Stimulated activated CD8-positive, alpha-beta memory T cell treated with anti-CD3 and anti-CD28 coated beads, Interleukin-7, amount 100 ng/mL, for 1 hour (primary cell): ENCODE measurements around the gene GAST.
A peak's percentile ranks its signal among the peaks of the same experiment; 100 is the strongest.

Experiments used
- DNase-seq, 2 donors: peaks; one replicate each; pipeline ENCODE4 v3.0.0-alpha.2; 2020; ENCODE audit warnings: low read depth in 2 of 2

The GAST gene

DNA sequence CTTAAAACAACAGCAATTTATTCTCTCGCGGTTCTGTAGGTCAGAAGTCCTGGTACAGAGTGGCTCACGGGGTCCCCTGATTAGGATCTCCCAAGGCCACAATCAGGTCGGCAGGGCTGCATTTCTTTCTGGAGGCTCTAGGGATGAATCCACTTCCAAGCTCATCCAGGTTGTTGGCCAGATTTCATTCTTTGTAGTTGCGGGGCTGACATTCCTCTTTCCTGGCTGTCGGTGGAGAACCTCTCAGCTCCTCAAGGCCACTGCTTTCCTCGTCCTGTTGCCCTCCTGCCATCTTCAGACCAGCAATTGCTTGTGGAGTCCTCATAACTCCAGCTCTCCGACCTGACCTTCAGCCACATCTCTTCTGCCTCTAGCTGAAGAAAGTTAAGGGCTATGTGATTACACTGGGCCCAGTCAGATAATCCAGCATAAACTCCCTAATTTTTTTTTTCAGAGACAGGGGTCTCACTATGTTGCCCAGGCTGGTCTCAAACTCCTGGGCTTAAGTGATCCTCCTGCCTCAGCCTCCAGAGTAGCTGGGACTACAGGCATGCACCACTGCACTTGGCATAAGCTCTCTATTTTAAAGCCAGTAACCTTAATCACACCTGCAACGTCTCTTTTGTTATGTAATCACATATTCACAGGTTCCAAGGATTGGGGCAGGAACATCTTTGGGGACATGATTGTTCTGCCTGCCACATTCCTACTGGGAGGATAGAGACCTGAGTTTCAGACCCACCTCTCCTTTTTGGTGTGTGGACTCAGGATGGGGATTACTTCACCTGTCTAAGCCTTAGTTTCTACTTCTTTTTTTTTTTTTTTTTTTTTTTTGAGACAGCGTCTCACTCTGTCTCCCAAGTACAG, 4.1 kb upstream of the GAST start:
- no peak for DNase-seq

DNA sequence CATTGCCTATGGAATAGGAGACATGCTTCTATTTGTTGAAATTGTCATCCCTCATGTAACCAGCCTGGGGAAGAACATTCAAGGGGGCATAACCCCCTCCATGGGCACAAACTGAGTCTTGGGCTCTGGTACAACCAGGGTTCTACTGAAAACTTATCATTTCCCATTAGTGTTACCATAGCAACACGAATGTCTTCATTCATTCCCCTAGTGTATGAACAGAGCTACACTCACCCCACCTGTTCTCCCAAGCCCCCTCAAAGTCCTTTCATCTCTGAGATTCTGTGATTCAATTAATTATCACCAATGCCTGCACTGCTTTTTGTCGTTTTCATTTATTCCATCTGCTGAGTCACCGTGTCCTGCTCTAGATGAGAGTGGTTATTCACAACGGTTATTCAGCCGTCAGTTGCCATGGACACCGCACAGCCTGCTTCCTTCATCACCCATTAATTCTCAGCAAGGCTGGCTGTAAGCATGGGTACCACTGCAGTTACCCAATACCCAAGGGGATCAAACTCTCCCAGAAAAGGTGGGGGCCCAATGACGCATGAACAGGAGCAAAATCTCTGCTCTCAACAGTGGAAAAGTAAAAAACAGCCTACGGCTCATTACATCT, 1.6 kb upstream of the GAST start:
- DNase-seq = no peak

DNA sequence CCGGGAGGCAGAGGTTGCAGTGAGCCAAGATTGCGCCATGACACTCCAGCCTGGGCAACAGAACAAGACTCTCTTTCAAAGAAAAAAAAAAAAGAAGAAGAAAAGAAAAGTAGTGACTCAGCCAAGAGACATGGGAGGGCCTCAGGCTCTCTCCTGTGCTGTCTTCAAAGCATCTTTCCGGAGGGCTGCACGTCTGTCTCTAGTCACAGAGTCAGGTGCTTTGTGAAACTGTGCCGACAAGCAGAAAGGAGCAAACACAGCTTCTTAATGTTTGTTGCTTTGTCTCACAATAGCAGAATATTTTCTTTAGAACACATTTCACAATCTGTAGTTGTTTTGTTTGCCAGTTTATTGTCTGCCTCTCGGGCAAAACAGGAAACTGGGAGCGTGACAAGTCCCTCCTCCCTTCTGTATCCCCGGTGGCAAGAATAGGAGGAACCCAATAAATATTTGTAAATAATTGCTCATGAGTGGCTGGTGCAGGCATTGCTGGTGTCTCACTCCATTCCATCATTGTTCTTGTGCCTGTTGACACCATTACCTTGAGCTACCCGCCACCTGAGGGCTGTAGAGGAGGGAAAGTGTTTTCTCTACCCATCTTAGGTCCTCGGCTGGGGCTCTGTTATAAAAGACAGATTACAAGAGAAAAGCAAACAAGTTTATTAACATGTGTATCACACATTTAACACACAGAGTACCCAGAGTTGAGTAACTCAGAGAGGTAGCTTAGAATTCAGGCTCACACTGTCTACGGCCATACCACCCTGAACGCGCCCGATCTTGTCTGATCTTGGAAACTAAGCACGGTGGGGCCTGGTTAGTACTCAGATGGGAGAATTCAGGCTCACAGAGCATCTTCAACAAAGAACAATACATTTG, 5.5 kb downstream of the GAST start:
- DNase-seq = no peak

DNA sequence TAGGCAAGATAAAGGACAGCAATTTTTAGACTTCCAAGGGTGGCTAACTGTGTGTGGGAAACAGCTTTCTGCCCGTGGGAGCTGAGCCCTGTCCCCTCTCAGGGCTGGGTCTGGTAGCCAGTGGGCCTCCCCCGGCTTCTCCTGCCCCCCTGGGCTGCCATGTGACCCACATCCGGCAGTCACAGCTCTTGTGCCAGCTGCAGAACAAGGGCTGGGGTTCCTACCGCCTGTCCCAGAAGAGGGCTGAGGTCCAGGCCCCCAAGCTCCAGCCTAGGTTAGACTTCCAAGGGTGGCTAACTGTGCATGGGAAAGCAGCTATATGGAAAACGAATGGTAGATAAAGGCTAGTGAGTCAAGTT, 6.1 kb downstream of the GAST start:
- no peak for DNase-seq

DNA sequence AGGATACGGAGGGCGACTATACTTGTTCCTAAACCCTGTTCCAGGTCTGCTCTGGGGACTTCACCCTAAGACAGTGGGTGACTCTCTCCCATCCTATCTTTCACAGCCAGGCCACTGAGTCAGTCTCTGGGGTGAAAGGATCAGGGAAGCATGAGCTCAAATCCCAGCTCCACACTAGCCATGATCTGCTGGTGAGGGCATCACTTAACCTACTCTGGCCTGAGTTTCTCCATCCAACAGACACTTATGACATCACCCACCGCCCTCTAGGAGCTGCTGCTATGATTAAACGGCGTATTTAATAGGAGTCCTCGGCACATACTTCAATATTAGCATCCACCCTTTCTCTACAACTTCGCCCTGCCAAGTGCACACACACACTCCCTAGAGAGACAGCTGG, 10.1 kb downstream of the GAST start:
- no peak for DNase-seq

DNA sequence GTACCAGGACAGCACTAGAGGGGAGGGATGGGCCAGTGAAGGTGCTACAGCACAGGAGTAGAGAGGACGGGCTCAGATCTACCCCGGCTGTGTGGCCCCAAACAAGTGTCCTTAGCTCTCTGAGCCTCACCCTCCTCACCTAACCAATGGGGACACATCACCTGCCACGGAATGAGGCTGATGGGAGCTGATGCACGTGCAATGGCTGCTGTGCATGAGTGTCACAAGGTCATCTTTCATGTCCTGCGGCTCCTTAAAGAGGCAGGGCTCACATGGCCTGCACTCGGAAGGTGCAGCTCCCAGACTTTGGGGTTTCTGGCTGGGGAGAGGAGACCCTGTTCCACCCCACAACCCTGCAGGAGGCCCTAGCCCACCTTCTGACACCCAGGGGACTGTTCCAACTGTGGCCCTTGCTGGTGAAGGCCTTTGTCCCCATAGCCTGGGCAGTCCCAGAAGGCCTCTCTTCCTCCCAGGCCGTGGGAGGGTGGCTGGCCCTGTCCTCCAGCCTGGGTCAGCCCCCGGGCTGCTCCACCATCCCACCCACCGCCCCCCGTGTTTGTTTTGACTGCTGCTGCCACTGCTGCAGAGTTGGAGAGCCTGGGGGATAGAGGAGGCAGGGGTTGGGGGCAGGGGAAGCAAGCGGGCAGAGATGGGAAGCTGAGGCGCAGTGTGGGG, 11.8 kb downstream of the GAST start:
- no peak for DNase-seq

DNA sequence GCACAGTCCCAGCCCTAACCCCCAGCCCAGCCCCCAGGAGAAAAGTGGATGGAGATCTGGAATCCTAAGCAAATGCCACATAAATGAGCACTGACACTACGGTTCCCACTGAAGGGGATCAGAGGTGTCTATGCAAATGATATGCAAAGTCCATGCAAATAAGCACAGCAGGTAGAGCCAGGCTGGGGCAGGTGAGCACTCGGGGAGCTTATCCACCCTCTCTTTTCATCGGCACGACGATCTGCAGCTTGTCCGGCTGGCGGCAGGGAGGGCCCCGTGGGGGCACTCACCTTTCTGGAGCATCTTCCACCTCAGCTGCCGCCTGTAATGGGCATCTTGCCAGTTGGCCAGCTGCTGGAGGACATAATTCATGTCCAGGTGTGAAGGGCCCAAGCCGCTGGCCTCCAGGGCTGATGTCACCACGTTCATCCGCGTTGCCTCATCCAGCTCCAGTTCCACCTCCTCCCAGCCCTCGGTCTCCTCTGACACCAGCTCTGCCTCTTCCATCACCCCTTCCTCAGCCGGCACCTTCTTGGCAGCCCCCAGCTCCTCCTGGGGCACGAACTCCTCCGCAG, 12.4 kb downstream of the GAST start:
- DNase-seq = no peak

DNA sequence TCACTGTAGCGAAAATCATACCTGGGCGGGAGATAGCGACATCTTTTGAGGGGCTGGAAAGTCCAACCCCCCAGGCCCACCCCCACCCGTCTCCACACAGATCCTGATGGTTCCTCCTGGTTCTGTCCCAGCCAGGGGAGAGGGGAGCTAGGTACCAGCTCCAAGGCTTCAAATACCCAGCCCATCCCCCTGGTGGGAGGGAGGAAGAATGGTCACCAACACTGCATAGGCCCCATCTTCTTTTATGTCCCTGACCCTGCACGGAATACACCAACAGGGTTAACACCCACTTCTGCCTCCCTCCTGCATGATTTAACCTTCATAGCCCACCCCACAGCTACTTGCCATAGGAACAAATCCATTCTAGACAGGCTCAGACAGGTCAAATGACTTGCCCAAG, 13.0 kb downstream of the GAST start:
- no peak for DNase-seq

DNA sequence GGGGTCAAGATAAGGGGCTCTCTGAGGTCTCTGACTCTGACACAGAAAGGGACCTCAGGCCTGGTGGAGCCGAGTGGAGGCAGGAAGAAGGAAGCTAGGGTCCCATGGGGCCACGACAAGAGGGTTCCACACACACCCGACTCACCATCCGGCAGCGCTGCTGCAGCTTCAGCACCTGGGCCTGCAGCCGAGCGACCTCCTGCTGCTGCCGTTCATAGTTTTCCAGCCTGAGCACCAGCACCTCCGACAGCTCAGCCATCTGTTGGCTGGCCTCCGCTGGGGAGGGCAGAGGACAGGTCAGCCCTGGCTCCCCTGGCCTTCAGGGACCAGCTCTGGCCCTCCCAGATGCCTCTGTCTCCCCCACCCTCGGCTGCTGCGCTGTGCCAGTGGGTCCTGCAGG, 15.9 kb downstream of the GAST start:
- no peak for DNase-seq

DNA sequence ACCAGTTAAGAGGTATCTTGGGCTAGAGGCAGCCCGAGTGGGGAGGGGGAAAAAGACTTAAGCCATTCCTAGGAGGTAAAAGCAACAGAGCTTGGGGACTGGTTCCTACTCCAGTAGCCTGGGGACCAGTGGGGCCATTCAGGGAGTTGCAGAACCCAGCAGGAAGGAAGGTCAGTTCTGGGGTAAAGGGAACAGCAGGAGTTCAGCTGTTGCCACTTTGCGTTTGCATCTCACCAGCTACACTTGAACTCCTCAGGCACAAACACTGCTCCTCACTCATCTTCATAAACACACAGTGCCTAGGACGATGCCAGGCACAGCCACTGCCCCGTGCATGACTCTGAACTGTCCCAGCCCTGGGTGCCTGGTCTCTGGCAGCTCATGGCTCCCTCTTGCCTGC, 18.3 kb downstream of the GAST start:
- no peak for DNase-seq

DNA sequence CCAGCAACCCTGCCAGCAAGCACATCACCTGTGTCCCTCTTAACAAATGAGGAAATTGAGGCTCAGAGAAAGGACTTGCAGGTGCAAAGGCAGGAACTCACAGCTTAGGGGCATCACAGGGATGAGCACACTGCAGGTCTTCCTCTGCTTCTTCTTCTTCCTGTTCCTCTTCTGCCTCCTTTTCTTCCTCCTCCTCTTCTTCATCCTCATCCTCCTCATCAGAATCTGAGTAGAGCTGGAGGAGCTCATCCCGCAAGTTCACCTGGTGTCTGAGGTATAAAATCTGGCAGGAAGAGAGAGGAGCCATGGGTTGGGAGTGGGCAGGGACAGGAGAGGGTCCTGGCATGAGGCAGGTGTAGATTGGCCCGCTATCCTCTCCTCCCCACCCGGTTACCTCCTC, 19.7 kb downstream of the GAST start:
- DNase-seq = no peak

DNA sequence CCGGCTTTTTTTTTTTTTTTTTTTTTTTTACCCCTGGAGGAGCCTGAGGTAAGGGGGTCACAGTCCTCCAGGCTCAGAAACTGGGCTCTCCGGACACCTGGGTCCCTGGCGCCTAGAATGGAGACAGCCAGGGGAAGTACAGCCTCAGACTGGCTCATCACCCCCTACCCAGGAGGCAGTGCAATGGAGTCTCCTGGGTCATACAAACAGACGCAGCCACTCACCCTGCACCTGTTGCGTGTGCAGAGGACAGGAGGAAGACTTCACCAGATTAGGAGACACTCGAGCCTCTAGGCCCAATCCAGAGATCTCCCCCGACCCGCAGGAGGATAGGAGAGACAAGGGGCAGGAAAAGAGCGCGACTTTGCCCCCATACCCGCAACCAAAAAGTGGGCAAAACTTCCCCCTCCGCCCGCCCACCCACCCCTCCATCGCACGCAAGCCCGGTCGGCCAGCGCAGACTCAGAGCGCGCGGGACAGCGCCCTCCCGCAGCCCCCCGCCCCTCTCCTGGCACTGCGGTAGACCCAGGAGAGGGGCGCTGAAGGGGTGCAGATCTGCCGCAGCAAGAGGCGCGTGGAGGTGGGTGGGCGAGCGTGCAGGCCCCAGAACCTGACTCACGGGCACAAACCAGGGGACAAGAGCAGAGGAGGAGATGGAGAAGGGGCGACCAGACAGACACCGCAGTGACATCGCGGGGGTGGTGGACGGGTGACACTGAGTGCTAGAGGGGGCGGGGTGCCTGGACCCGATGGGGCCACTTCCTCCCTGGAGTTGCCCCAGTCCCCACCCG, 21.4 kb downstream of the GAST start:
- DNase-seq = no peak

DNA sequence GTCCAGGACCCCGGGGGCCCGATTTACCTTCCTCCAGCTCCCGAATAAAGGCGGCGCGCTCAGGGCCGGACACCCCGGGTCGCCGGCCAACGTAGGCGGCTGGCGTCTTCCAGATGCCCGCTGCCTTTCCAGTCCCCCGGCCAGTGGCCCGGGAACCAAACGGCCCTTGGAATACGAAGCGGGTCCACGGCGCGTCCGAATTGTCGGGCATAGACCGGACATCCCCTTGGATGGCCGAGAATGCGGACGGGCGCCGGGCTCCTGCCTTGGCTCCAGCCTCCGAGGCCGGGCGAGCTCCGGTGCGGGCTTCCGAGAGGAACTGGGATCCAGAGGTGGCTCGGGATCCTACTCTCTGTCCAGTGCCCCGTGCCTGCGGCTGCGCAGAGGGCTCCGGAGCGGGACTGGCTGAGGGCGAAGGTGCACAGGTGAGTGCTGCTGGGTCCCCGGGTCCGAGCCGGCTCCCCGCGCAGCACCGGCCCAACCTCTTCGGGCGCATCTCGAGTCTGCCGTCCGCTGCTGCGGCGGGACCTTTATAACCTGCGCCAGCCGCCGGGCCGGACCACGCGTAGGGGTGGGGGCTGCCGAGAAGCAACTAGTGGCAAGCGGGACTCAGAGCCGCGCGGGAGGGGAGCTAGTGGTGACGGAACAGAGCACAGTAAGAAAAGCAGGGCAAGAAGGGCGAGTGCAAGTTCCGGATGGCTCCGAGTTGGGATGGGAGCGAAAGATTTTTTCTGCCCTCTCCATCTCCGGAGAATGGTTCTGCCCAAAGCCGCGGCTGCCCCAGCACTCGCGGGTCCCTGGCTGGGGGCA, 22.2 kb downstream of the GAST start, which contains the start of gene HAP1:
Gene HAP1 (minus strand): TSS at position 505 of the 810 bp plus-strand sequence. CDS start 9 bp downstream, at position 496.
- DNase-seq = no peak

DNA sequence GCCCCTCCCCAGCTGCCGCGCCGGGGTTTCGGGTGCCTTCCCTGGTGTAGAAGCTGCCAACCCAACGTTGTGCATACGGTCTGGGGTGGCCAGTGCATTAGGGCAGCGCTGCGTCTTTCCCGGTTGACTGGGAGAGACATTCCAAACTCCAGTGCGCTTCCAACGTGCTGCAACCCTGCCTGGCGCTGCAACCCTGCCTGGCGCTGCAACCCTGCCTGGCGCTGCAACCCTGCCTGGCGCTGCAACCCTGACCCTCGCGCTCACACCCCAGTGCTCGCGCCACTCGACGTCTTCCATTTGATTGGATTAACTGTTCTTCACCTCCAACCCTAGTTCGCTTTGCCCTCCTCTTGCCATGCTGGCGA, 22.8 kb downstream of the GAST start:
- DNase-seq = no peak

DNA sequence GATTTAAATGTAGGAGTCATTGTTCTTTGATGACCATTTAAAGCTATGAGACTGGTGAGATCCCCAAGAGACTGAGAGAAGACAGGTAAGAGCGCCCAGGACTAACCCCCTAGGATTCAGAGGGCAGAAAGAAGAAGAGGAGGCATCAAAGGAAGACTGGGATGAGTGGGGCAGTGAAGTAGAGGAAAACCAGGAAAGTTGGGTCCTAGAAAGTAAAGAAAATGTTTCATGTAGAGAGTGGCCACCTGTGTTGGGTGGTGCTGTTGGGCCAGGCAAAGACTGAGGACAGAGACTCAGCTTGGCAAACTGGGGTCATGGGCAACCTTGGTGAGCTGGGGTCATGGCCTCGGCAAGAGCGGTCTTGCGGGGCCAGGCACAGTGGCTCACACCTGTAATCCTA, 23.6 kb downstream of the GAST start:
- DNase-seq = no peak

DNA sequence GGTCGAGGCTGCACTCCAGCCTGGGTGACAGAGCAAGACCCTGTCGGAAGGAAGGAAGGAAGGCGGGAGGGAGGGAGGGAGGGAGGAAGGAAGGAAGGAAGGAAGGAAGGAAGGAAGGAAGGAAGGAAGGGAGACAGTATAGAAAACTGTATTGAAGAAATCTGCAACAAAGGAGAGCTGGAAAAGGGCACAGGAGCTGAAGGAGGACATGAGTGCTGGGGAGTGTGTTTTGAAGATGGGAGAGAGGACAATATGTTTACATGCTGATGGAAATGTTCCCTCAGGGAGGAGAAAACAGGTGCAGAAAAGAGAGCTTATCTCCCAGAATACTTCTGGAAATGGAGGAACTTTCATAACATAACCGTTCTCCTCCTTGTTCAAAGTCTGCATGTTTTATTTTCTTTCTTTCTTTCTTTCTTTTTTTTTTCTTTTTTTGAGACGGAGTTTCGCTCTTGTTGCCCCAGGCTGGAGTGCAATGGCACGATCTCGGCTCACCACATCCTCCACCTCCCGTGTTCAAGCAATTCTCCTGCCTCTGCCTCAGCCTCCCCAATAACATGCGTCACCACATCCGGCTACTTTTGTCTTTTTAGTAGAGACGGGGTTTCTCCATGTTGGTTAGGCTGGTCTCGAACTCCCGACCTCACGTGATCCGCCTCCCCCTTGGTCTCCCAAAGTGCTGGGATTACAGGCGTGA, 25.0 kb downstream of the GAST start:
- DNase-seq = no peak

DNA sequence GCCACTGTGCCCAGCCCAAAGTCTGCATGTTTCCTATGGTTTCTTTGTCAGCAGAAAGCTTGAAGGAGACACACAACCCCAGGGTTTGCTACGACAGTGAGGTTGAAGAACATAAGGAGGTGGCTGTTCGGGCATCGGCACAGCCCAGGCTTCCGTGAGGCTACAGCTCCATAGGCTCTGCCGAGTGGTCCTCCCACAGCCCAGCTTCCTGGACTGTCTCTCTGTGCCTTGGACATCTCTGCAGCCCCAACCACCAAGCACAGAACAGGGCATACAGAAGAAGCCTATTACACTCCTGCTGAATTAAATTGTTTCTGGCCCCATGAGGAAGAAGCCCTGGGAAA, 25.5 kb downstream of the GAST start:
- no peak for DNase-seq

DNA sequence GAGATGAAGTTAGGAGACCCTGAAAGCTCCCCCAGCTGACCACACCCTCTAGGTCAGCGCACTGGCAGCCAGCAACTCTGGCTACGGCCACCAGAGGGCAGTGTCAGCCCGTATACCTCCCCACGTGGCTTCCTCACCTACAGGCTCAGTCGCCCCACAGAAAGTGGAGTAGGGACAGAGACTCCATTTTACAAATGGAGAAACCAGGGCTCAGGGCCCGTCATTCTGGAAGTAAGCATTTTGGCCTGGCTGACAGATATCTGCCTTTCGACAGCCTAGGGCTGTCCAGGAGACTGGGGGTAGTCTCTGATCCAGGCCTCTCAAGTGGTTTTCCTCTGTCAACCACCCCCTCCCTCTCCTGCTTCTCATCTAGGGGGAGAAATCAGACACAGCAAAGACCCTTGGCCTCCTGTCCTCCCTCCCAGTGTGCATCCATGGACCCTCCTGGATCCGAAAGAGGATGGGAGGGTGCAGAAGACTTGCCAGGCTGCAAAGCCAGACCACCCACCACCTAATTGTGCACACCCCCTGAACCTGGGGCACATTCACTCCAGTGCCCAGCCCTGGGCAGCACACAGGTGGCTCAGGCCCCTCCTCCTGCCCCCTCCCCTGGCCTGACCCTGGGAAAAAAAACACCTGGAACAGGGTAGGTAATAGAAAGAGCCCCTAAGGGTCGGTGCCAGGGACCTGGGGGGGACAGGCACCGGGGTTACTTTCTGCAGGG, 26.1 kb downstream of the GAST start:
- peak; percentile 49 to 65 for DNase-seq

DNA sequence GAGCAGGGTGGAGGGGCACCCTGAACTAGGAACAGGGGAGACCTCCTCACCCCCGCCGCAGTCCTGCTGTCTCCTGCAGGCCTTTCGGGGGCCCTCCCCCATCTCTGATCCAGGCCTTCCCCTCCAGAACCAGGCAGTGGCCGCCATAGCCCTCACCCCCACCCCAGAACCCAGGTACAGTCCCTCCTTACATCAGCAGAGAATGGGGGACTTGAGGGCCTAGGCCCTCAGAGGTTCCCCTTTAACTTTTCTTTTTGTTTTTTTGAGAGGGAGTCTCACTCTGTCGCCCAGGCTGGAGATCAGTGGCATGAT, 26.6 kb downstream of the GAST start:
- no peak for DNase-seq
